ENCODE measurements around the gene RAPGEF1. TPM values are rescaled to one million over a fixed set of nuclear protein-coding genes. Genes with fewer than 3 reads are reported as not detected.
A peak's percentile ranks its signal among the peaks of the same experiment; 100 is the strongest.

Gene RAPGEF1
- total RNA-seq, 2 donors from 2014 or later, result 170 to 175 TPM

GRCh38 chr9:131732636-131733289 lies 7.1 kb downstream of the RAPGEF1 start:
- peak overlapping the region; percentile 93 for H3K27ac Mint-ChIP-seq
- peak overlapping the region; percentile 79 to 83 for H3K4me3 Mint-ChIP-seq
- H3K4me1 Mint-ChIP-seq (ENCODE audit: low read depth), result peaks cover 98% of the 10 kb centered on the region
- H3K9me3 Mint-ChIP-seq, result no peaks in the 10 kb centered on the region
- peaks cover 9 to 15% of the 10 kb centered on the region in 2 donors for H3K36me3 Mint-ChIP-seq (ENCODE audit: insufficient read depth in 2 of 2)
- no peak for ATAC-seq (replicated peaks in 1 of 2)
- H3K27me3 Mint-ChIP-seq (ENCODE audit: low read depth), result no peaks in the 10 kb centered on the region
- peak in 1 of 2 donors; percentile 27 for DNase-seq

GRCh38 chr9:131732061-131732526 lies 7.8 kb downstream of the RAPGEF1 start:
- Mint-ChIP-seq H3K4me1 (ENCODE audit: low read depth) (peaks cover 98% of the 10 kb centered on the region), H3K36me3 (ENCODE audit: insufficient read depth in 2 of 2) (peaks cover 7 to 12% of the 10 kb centered on the region in 2 donors), H3K9me3 (no peaks in the 10 kb centered on the region), H3K4me3 (peak overlapping the region; percentile 79 to 83), H3K27ac (peak overlapping the region; percentile 88), H3K27me3 (ENCODE audit: low read depth) (no peaks in the 10 kb centered on the region)
- peak in 1 of 2 donors; percentile 7 for ATAC-seq (replicated peaks in 1 of 2)
- DNase-seq, result peak in 1 of 2 donors; percentile 25

GRCh38 chr9:131731644-131732043 lies 8.2 kb downstream of the RAPGEF1 start:
- H3K27ac Mint-ChIP-seq, result peak overlapping the region; percentile 88
- H3K27me3 Mint-ChIP-seq (ENCODE audit: low read depth), result no peaks in the 10 kb centered on the region
- H3K4me3 Mint-ChIP-seq, result peak overlapping the region; percentile 79 to 83
- DNase-seq, result peak in 1 of 2 donors; percentile 26
- peaks cover 7 to 10% of the 10 kb centered on the region in 2 donors for H3K36me3 Mint-ChIP-seq (ENCODE audit: insufficient read depth in 2 of 2)
- ATAC-seq (replicated peaks in 1 of 2), result peak in 1 of 2 donors; percentile 0
- peaks cover 98% of the 10 kb centered on the region for H3K4me1 Mint-ChIP-seq (ENCODE audit: low read depth)
- no peaks in the 10 kb centered on the region for H3K9me3 Mint-ChIP-seq

- Mint-ChIP-seq H3K27me3 (ENCODE audit: low read depth) (no peaks in the 10 kb centered on the region), H3K27ac (peak overlapping the region; percentile 88), H3K9me3 (no peaks in the 10 kb centered on the region), H3K36me3 (ENCODE audit: insufficient read depth in 2 of 2) (peaks cover 6 to 7% of the 10 kb centered on the region in 2 donors), H3K4me3 (peak overlapping the region; percentile 79 to 83), H3K4me1 (ENCODE audit: low read depth) (peaks cover 98% of the 10 kb centered on the region)
- ATAC-seq (replicated peaks in 1 of 2) (no peak), DNase-seq (no peak)
Observed at GRCh38 chr9:131731237-131731636, 8.6 kb downstream of the RAPGEF1 start.

- Mint-ChIP-seq H3K9me3 (no peaks in the 10 kb centered on the region), H3K27me3 (ENCODE audit: low read depth) (no peaks in the 10 kb centered on the region), H3K27ac (peak overlapping the region; percentile 98), H3K4me3 (peak overlapping the region; percentile 78 to 96), H3K4me1 (ENCODE audit: low read depth) (peaks cover 97% of the 10 kb centered on the region), H3K36me3 (ENCODE audit: insufficient read depth in 2 of 2) (peaks cover 6% of the 10 kb centered on the region in 2 donors)
- ATAC-seq (replicated peaks in 1 of 2) (peak; percentile 66 to 77), DNase-seq (peak; percentile 64 to 79)
Observed at GRCh38 chr9:131728961-131729360, 10.9 kb downstream of the RAPGEF1 start.

- Mint-ChIP-seq H3K36me3 (ENCODE audit: insufficient read depth in 2 of 2) (peaks cover 3 to 9% of the 10 kb centered on the region in 2 donors), H3K27ac (peak overlapping the region; percentile 98), H3K4me3 (peak overlapping the region; percentile 78 to 96), H3K4me1 (ENCODE audit: low read depth) (peaks cover 97% of the 10 kb centered on the region), H3K27me3 (ENCODE audit: low read depth) (no peaks in the 10 kb centered on the region), H3K9me3 (no peaks in the 10 kb centered on the region)
- DNase-seq (no peak), ATAC-seq (replicated peaks in 1 of 2) (peak; percentile 7 to 8)
Observed at GRCh38 chr9:131728546-131728910, 11.3 kb downstream of the RAPGEF1 start.

GRCh38 chr9:131727795-131728545 lies 11.9 kb downstream of the RAPGEF1 start:
- Mint-ChIP-seq H3K9me3 (no peaks in the 10 kb centered on the region), H3K36me3 (ENCODE audit: insufficient read depth in 2 of 2) (peaks cover 3 to 11% of the 10 kb centered on the region in 2 donors), H3K4me3 (peak overlapping the region; percentile 78 to 96), H3K27me3 (ENCODE audit: low read depth) (no peaks in the 10 kb centered on the region), H3K4me1 (ENCODE audit: low read depth) (peaks cover 97% of the 10 kb centered on the region), H3K27ac (peak overlapping the region; percentile 98)
- DNase-seq, result peak in 1 of 2 donors; percentile 25
- peak; percentile 9 to 10 for ATAC-seq (replicated peaks in 1 of 2)

- DNase-seq (no peak), ATAC-seq (replicated peaks in 1 of 2) (peak in 1 of 2 donors; percentile 4)
- Mint-ChIP-seq H3K9me3 (no peaks in the 10 kb centered on the region), H3K4me3 (peak overlapping the region; percentile 78 to 96), H3K27ac (peak overlapping the region; percentile 98), H3K4me1 (ENCODE audit: low read depth) (peaks cover 90% of the 10 kb centered on the region), H3K36me3 (ENCODE audit: insufficient read depth in 2 of 2) (peaks cover 3 to 11% of the 10 kb centered on the region in 2 donors), H3K27me3 (ENCODE audit: low read depth) (no peaks in the 10 kb centered on the region)
Observed at GRCh38 chr9:131727184-131727759, 12.6 kb downstream of the RAPGEF1 start.

- peaks cover 3 to 11% of the 10 kb centered on the region in 2 donors for H3K36me3 Mint-ChIP-seq (ENCODE audit: insufficient read depth in 2 of 2)
- H3K9me3 Mint-ChIP-seq, result no peaks in the 10 kb centered on the region
- no peak for DNase-seq
- no peaks in the 10 kb centered on the region for H3K27me3 Mint-ChIP-seq (ENCODE audit: low read depth)
- peak overlapping the region in 1 of 2 donors; percentile 45 for H3K4me3 Mint-ChIP-seq
- ATAC-seq (replicated peaks in 1 of 2), result no peak
- H3K4me1 Mint-ChIP-seq (ENCODE audit: low read depth), result peaks cover 85% of the 10 kb centered on the region
- H3K27ac Mint-ChIP-seq, result peak overlapping the region; percentile 70
Observed at GRCh38 chr9:131724683-131725082, 15.2 kb downstream of the RAPGEF1 start.

GRCh38 chr9:131723632-131724031 lies 16.2 kb downstream of the RAPGEF1 start:
- Mint-ChIP-seq H3K27me3 (ENCODE audit: low read depth) (no peaks in the 10 kb centered on the region), H3K36me3 (ENCODE audit: insufficient read depth in 2 of 2) (peaks cover 1 to 11% of the 10 kb centered on the region in 2 donors), H3K4me1 (ENCODE audit: low read depth) (peaks cover 84% of the 10 kb centered on the region), H3K4me3 (no peak overlapping the region), H3K9me3 (no peaks in the 10 kb centered on the region), H3K27ac (no peak overlapping the region)
- ATAC-seq (replicated peaks in 1 of 2), result no peak
- DNase-seq, result no peak

GRCh38 chr9:131722255-131722654 lies 17.6 kb downstream of the RAPGEF1 start:
- peaks cover 5 to 11% of the 10 kb centered on the region in 2 donors for H3K36me3 Mint-ChIP-seq (ENCODE audit: insufficient read depth in 2 of 2)

GRCh38 chr9:131721076-131721475 lies 18.8 kb downstream of the RAPGEF1 start:
- peak overlapping the region in 1 of 2 donors; percentile 81 for H3K4me3 Mint-ChIP-seq
- DNase-seq, result no peak
- no peaks in the 10 kb centered on the region for H3K9me3 Mint-ChIP-seq
- H3K27me3 Mint-ChIP-seq (ENCODE audit: low read depth), result no peaks in the 10 kb centered on the region
- peaks cover 5 to 10% of the 10 kb centered on the region in 2 donors for H3K36me3 Mint-ChIP-seq (ENCODE audit: insufficient read depth in 2 of 2)
- H3K4me1 Mint-ChIP-seq (ENCODE audit: low read depth), result peaks cover 79% of the 10 kb centered on the region
- ATAC-seq (replicated peaks in 1 of 2), result no peak
- H3K27ac Mint-ChIP-seq, result peak overlapping the region; percentile 84

More at GRCh38 chr9:131722255-131722654, 17.6 kb downstream of the RAPGEF1 start:
- Mint-ChIP-seq H3K27ac (no peak overlapping the region), H3K9me3 (no peaks in the 10 kb centered on the region), H3K27me3 (ENCODE audit: low read depth) (no peaks in the 10 kb centered on the region), H3K4me3 (no peak overlapping the region), H3K4me1 (ENCODE audit: low read depth) (peaks cover 84% of the 10 kb centered on the region)
- DNase-seq, result no peak
- ATAC-seq (replicated peaks in 1 of 2), result no peak

- H3K27me3 Mint-ChIP-seq (ENCODE audit: low read depth), result no peaks in the 10 kb centered on the region
- peak overlapping the region; percentile 84 for H3K27ac Mint-ChIP-seq
- H3K36me3 Mint-ChIP-seq (ENCODE audit: insufficient read depth in 2 of 2), result peaks cover 5 to 8% of the 10 kb centered on the region in 2 donors
- H3K4me1 Mint-ChIP-seq (ENCODE audit: low read depth), result peaks cover 77% of the 10 kb centered on the region
- DNase-seq, result peak in 1 of 2 donors; percentile 45
- peak overlapping the region; percentile 49 to 81 for H3K4me3 Mint-ChIP-seq
- no peaks in the 10 kb centered on the region for H3K9me3 Mint-ChIP-seq
- peak; percentile 82 to 84 for ATAC-seq (replicated peaks in 1 of 2)
Observed at GRCh38 chr9:131720330-131720729, 19.5 kb downstream of the RAPGEF1 start.
